Epithelial cell of esophagus (primary cell): ENCODE data around the gene SYNGR1.

ENCODE experiments used
- DNase-seq: peaks from one replicate; pipeline ENCODE4 v3.0.0; 2010; ENCODE audit warnings: low read depth
- H3K4me3 ChIP-seq: 2 replicates; pipeline ENCODE4 v1.5.1; 2011; ENCODE audit warnings: mild to moderate bottlenecking, low read length, control low read depth
- CTCF ChIP-seq: IDR thresholded peaks from 2 replicates; pipeline ENCODE4 v1.5.1; 2011; ENCODE audit warnings: low read depth, mild to moderate bottlenecking, low read length, control low read depth, inconsistent platforms; ENCODE audit not compliant: insufficient read depth; ENCODE audit errors: missing control alignments

The SYNGR1 gene

GRCh38 chr22:39395936-39396796 lies 46.4 kb downstream of the SYNGR1 start:
- no peak for TF ChIP-seq CTCF
- DNase-seq = no peak
- no peak overlapping the region for H3K4me3 ChIP-seq

GRCh38 chr22:39396797-39397195 lies 47.0 kb downstream of the SYNGR1 start:
- TF ChIP-seq CTCF = no peak
- no peak overlapping the region for H3K4me3 ChIP-seq
- no peak for DNase-seq

GRCh38 chr22:39401301-39401631 lies 51.5 kb downstream of the SYNGR1 start:
- no peak overlapping the region for H3K4me3 ChIP-seq
- no peak for DNase-seq
- TF ChIP-seq CTCF = no peak

- no peak for DNase-seq
- no peak overlapping the region for H3K4me3 ChIP-seq
- no peak for TF ChIP-seq CTCF
These were observed 55.7 kb downstream of the SYNGR1 start for GRCh38 chr22:39405346-39406085.

GRCh38 chr22:39408173-39408572 lies 58.4 kb downstream of the SYNGR1 start:
- peak; percentile 90 for DNase-seq
- H3K4me3 ChIP-seq = no peak overlapping the region
- TF ChIP-seq CTCF = no peak

GRCh38 chr22:39408807-39409206 lies 59.0 kb downstream of the SYNGR1 start:
- peak; percentile 56 for DNase-seq
- no peak overlapping the region for H3K4me3 ChIP-seq
- TF ChIP-seq CTCF = no peak
